SIG-M5 (cell line): ENCODE measurements around the gene CLRN3.

Source experiments
- DNase-seq: peaks from one replicate; lab custom pipeline; 2025; lab: John Stamatoyannopoulos, UW

The CLRN3 gene

DNA sequence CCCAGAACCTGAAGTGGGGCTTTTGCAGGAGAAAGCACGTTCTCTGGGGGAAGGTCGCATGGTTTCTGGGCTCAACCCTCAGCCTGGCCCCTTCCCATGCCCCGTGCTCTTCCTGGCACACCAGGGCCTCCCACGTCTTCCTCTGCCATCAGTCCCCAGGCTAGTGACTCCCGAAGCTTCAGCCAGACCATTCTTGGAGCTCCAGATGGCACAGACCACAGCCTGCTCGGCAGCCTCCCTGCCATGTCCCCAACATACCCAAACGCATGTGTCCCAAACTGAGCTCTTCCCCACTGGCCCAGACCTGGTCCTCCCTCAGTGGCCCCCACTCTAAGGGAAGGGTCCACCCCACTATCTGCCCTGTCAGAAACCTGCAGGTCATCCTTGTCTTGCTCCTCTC is 47.0 kb downstream of the CLRN3 start:
- DNase-seq: no peak

DNA sequence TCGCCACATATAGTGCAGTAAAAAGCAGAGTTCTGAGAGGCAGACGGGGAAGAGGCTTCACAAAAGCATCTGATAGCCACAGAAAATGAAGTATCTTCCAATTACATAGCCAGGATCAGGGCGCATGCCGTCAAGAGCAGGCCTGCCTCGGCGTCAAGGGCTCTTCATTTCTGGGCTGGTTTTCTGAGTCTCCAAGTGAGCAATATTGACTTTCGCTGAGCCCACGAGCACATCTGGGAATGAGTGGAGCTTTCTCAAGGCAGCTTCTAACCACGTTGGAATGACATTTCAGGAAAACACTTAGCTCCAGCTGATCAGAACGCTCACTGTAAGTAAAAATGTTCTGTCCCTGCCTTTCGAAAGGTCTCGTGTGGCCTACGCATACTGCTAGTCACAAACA is 51.9 kb downstream of the CLRN3 start:
- no peak for DNase-seq

DNA sequence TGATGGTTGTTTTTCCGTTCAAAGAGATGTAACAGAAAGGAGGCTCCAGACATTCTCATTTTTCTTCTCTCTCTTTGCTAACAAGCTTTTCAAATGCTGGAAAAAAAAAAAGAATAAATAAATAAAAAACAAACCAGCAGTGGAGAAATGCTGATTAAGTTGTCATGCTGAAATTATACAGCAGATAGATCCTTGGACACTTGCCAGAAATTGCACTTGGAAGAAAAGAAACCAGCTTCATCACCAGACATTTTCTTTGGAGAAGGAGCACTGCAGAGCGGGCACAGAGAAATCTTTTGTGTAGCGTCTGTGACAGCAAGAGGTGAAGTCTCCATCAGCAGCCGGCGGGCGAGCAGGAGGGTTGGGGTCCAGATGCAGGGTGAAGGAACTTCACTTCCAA is 55.8 kb downstream of the CLRN3 start:
- DNase-seq: no peak

DNA sequence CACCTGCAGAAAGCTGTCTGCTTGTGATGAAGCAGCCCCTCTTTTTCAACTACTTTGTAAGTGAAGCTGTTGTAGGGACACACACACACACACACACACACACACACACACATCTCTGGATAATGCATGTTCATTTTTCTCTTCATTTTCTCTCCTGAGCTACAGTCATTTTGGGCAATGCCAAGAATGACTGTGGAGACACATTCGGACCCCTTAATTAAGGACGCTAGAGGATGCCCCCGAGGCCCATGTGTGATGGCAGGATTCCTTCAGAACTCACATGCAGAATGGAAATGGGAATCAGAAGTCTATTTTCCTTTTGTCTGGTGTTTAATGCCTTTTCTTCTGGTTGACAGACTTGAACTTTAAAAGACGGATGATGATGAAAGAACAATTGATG is 56.6 kb downstream of the CLRN3 start:
- no peak for DNase-seq

DNA sequence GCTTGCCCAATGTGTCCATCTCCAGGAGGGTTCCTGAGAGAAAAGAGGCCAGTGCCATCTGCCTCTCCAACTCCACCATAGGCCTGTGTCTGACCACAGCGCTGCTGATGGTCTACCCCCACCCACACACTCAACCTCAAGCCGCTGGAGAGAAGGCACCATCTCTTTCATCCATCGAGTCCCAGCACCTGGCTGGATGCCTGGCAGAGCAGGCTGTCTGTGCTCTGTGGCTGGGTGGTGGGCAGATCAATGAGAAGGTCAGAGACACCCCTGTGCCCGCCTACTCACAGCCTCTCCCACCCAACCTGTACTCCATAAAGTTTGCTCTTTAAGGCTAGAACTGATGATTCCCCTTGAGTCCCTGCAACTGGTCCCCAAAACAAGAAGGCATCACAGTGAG is 58.0 kb downstream of the CLRN3 start:
- DNase-seq: no peak

DNA sequence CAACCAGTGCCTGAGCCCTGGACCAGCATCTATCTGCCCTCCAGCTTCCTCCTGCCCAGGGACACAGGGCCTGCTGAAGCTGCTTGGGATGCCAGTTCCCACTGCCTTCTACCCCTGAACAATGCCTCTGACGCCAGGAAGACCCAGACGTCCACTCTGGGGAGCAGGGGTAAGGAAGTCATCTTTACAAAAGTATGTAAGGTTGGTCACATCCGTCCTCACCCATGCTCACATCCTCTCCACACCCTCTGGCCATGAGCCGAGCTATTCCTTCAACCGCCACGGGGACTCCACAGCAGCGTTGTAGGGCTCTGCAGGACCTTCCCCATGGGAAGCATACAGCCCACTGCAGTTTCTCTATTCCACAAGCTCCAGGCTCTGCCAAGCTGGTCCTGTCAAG is 58.5 kb downstream of the CLRN3 start:
- DNase-seq: no peak

DNA sequence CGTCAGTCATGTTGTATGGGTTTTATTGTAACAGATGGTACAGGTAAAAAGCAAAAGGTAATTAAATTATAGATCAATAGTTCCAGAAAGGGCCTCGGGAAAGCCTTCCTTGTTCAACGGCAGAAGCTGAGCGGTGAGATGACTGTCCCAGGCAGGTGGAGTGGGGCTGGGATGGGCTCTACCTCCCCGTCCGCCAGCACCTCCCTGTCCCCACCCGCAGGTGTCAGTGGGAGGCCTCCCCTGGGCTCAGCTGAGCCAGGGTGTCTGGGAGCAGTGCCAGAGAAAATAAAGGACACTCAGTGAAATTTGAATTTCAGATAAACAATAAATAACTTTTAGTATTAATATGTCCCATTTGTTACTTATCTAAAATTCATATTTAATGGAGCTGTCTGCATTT is 58.9 kb downstream of the CLRN3 start:
- DNase-seq: no peak

DNA sequence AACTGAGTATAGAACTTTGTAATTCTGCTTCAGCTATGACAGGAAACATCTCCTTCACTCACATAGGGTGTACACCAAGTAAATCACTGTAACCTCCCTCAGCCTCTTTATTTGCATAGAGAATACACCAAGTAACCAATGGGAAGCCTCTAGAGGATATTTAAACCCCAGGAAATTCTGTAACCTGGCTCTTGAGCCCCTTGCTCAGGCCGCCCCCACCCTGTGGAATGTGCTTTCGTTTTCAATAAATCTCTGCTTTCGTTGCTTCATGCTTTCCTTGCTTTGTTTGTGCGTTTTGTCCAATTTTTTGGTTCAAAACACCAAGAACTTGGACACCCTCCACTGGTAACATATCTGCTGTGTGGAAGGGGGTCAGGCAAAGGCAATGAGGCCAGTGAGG is 60.2 kb downstream of the CLRN3 start:
- no peak for DNase-seq

DNA sequence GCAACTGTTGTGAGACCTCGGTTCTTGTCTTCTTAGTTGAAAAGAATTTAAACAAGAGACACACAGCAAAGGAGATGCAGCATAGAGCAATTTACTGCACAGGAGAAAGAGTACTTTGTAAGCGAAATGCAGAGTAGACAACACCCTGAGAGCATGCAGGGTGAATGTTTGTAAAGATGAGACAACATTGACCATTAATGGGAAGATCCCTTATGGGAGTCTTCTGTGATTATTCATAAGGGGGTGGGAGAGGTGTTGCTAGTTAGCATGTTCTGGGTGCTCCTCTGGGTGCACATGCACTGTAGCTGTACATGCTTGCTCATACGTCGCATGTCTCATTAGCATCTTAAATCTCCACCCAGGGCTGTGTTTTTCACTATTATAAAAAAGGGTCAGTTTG is 62.3 kb downstream of the CLRN3 start:
- no peak for DNase-seq
